IMR-90 (cell line): ENCODE results near the gene KCNMB3. TPM values are rescaled to one million over a fixed set of nuclear protein-coding genes. Genes with fewer than 3 reads are reported as not detected.
"Not testable (repeated sequence)": the region's sequence is repeated elsewhere in the genome, so short reads cannot be mapped to it uniquely, and the experiment has no call there.

Experiments
- ATAC-seq: fragments of 200-7000 bp; cut with Tn5 transposase; 2 replicates; pipeline ENCODE4 v1.9.1; 2020; ENCODE audit warnings: low read depth, mild to moderate bottlenecking, moderate library complexity
- BruUV-seq: library from RNA; stranded (reverse); fragments of 400-500 nt; replicated peaks from 2 replicates; lab custom pipeline; 2021; lab: Mats Ljungman, UMichigan
- CTCF ChIA-PET: fragments of 300-600 bp; formaldehyde crosslinking; extraction: SDS; loops from one replicate; lab custom pipeline; 2021; ENCODE audit warnings: antibody characterized with exemption; lab: Yijun Ruan, JAX
- POLR2A ChIA-PET: fragments of 300-600 bp; sonication (Branson Sonifier 250); formaldehyde crosslinking; loops from one replicate; lab custom pipeline; 2022; ENCODE audit warnings: antibody characterized with exemption; ENCODE audit not compliant: unreplicated experiment; lab: Charles Lee
- DNase-seq: peaks from one replicate; pipeline ENCODE4 v3.0.0; 2013
- H2AFZ ChIP-seq: replicated peaks from 2 replicates; pipeline ENCODE3; 2013; ENCODE audit warnings: low read length, mild to moderate bottlenecking; ENCODE audit not compliant: poor library complexity
- H2AK5ac ChIP-seq: 2 replicates; pipeline ENCODE4 v1.6.1; 2013; ENCODE audit warnings: low read depth, low read length, inconsistent platforms
- H2AK9ac ChIP-seq: replicated peaks from 2 replicates; pipeline ENCODE3; 2013; ENCODE audit warnings: mild to moderate bottlenecking, low read depth, low read length, moderate library complexity; ENCODE audit not compliant: poor library complexity
- H2BK120ac ChIP-seq: 2 replicates; pipeline ENCODE4 v1.6.1; 2013; ENCODE audit warnings: low read depth, low read length, inconsistent platforms
- H2BK15ac ChIP-seq: 3 replicates; pipeline ENCODE4 v1.6.1; 2013; ENCODE audit warnings: low read depth, low read length, inconsistent platforms
- H2BK20ac ChIP-seq: 2 replicates; pipeline ENCODE4 v1.6.1; 2013; ENCODE audit warnings: low read depth, mild to moderate bottlenecking, inconsistent platforms, low read length, moderate library complexity
- H2BK5ac ChIP-seq: 2 replicates; pipeline ENCODE4 v1.6.1; 2013; ENCODE audit warnings: mild to moderate bottlenecking, low read depth, low read length, inconsistent platforms; ENCODE audit not compliant: poor library complexity, severe bottlenecking
- H3K14ac ChIP-seq: replicated peaks from 2 replicates; pipeline ENCODE4 v1.6.1; 2013; ENCODE audit warnings: low read depth, low read length, inconsistent platforms
- H3K18ac ChIP-seq: 2 replicates; pipeline ENCODE4 v1.6.1; 2013; ENCODE audit warnings: low read depth, low read length, control low read depth
- H3K23ac ChIP-seq: 2 replicates; pipeline ENCODE4 v1.6.1; 2013; ENCODE audit warnings: low read depth, low read length, inconsistent platforms
- H3K27ac ChIP-seq: 2 replicates; pipeline ENCODE4 v1.5.1; 2013; ENCODE audit warnings: mild to moderate bottlenecking, control low read depth, low read length; ENCODE audit not compliant: insufficient read depth
- H3K27me3 ChIP-seq: 2 replicates; pipeline ENCODE4 v1.6.1; 2013; ENCODE audit warnings: low read length; ENCODE audit not compliant: control insufficient read depth, insufficient read depth
- H3K36me3 ChIP-seq: 2 replicates; pipeline ENCODE4 v1.6.1; 2013; ENCODE audit warnings: low read length, mixed read lengths; ENCODE audit not compliant: control insufficient read depth, insufficient read depth
- H3K4ac ChIP-seq: 2 replicates; pipeline ENCODE4 v1.6.1; 2013; ENCODE audit warnings: low read depth, low read length, inconsistent platforms
- H3K4me1 ChIP-seq: 2 replicates; pipeline ENCODE4 v1.6.1; 2013; ENCODE audit warnings: low read length, mixed read lengths; ENCODE audit not compliant: control insufficient read depth, insufficient read depth
- H3K4me2 ChIP-seq: 2 replicates; pipeline ENCODE4 v1.6.1; 2013; ENCODE audit warnings: low read depth, mild to moderate bottlenecking, control low read depth, low read length, moderate library complexity
- H3K4me3 ChIP-seq: 2 replicates; pipeline ENCODE4 v1.5.1; 2013; ENCODE audit warnings: low read depth, mild to moderate bottlenecking, control low read depth, low read length, moderate library complexity; ENCODE audit not compliant: insufficient read depth
- H3K56ac ChIP-seq: 2 replicates; pipeline ENCODE4 v1.6.1; 2013; ENCODE audit warnings: low read length, inconsistent platforms; ENCODE audit not compliant: insufficient read depth; ENCODE audit errors: extremely low read depth
- H3K79me1 ChIP-seq, 2 experiments: 2 replicates each; pipeline ENCODE4 v1.6.1; 2013; ENCODE audit warnings: low read length in 2 of 2, inconsistent platforms in 1 of 2, low read depth in 1 of 2
- H3K9ac ChIP-seq: 2 replicates; pipeline ENCODE4 v1.6.1; 2013; ENCODE audit warnings: low read depth, low read length, control low read depth
- H3K9me1 ChIP-seq: 2 replicates; pipeline ENCODE4 v1.6.1; 2013; ENCODE audit warnings: low read length, inconsistent platforms; ENCODE audit not compliant: insufficient read depth
- H3K9me3 ChIP-seq: 2 replicates; pipeline ENCODE4 v1.6.1; 2013; ENCODE audit warnings: low read length; ENCODE audit not compliant: control insufficient read depth, insufficient read depth
- H4K20me1 ChIP-seq: 2 replicates; pipeline ENCODE4 v1.6.1; 2013; ENCODE audit warnings: low read length, inconsistent platforms; ENCODE audit not compliant: insufficient read depth
- H4K5ac ChIP-seq: 2 replicates; pipeline ENCODE4 v1.6.1; 2013; ENCODE audit warnings: mild to moderate bottlenecking, low read depth, low read length, control low read depth
- H4K8ac ChIP-seq, 2 experiments: 2 replicates each; pipeline ENCODE4 v1.6.1; 2013; ENCODE audit warnings: low read depth in 2 of 2, low read length in 2 of 2, control low read depth in 1 of 2, inconsistent platforms in 1 of 2
- H4K91ac ChIP-seq: 2 replicates; pipeline ENCODE4 v1.6.1; 2013; ENCODE audit warnings: low read depth, low read length, inconsistent platforms; ENCODE audit not compliant: insufficient read depth
- CEBPB ChIP-seq: IDR thresholded peaks from 2 replicates; pipeline ENCODE4 v1.6.1; 2012; ENCODE audit warnings: low read depth, low read length, improper control_type of control experiment
- WGBS, 2 experiments: methylation state at CpG; one replicate each; pipeline versions ENCODE4 v1.1.5 to v1.1.7; 2013; ENCODE audit warnings: missing lambda C conversion rate in 2 of 2; ENCODE audit not compliant: insufficient read length in 1 of 2; ENCODE audit errors: extremely low coverage in 2 of 2; 5-methylcytosine and 5-hydroxymethylcytosine counted together
- dilution Hi-C: fragments of 300-500 bp; cut with HindIII; formaldehyde crosslinking; loops from one replicate; pipeline ENCODE4 v1.14.3; 2018; ENCODE audit warnings: low sequenced_read_pairs; ENCODE audit not compliant: unreplicated experiment
- in situ Hi-C: fragments of 300-500 bp; cut with MboI; formaldehyde crosslinking; loops from 3 replicates; pipeline ENCODE4 v1.14.3; 2019; ENCODE audit warnings: low sequenced_read_pairs, inconsistent platforms, mixed read lengths
- intact Hi-C: fragments of 100-400 bp; cut with micrococcal nuclease; formaldehyde crosslinking; loops from 2 replicates; pipeline ENCODE4 v1.10.0; 2022
- polyA plus RNA-seq, 3 experiments: library from polyadenylated mRNA; depleted of rRNA; stranded (reverse); fragments of >200 nt; gene quantifications; 2 replicates each; pipeline ENCODE4 v1.2.3, GENCODE V29; 2012; ENCODE audit warnings: low replicate concordance in 1 of 3
- total RNA-seq: library from RNA; depleted of rRNA; stranded (reverse); fragments of >200 nt; gene quantifications from 2 replicates; pipeline ENCODE4 v1.2.3, GENCODE V29; 2012

Gene KCNMB3
- total and polyA plus RNA-seq, 2 of the 4 experiments (the other 2 are of a cell fraction): 0.72 to 1.2 TPM

- H3K4me2 ChIP-seq, intact Hi-C loops, H3K36me3 ChIP-seq, H3K23ac ChIP-seq, H2BK20ac ChIP-seq, H3K4me3 ChIP-seq, H2AK9ac ChIP-seq, H3K27me3 ChIP-seq, H3K9ac ChIP-seq, H3K4ac ChIP-seq, H3K4me1 ChIP-seq, H3K27ac ChIP-seq, H4K20me1 ChIP-seq, H2BK120ac ChIP-seq, H3K18ac ChIP-seq, H4K5ac ChIP-seq, H4K91ac ChIP-seq, H2AK5ac ChIP-seq, H3K79me1 ChIP-seq, POLR2A ChIA-PET, H3K9me1 ChIP-seq, H3K56ac ChIP-seq, H2BK5ac ChIP-seq, CTCF ChIA-PET, BruUV-seq, H2BK15ac ChIP-seq, H4K8ac ChIP-seq, in situ Hi-C loops, H3K14ac ChIP-seq, H3K9me3 ChIP-seq, ATAC-seq, H2AFZ ChIP-seq, DNase-seq, dilution Hi-C loops: not testable (repeated sequence)
- peak; percentile 41; the same call in 1 of the 2 replicates for TF ChIP-seq CEBPB
- WGBS, 2 experiments: no CpG with 5 or more reads among the region's 1 CpG
These were observed 35.4 kb downstream of the KCNMB3 start for GRCh38 chr3:179215550-179215949.
